HG03108 (cell line): ENCODE data around the gene FAM217A.
"Not testable (repeated sequence)": the region's sequence is repeated elsewhere in the genome, so short reads cannot be mapped to it uniquely, and the experiment has no call there.

ENCODE experiments used
- ATAC-seq: cut with Tn5 transposase; IDR thresholded peaks from one replicate; pipeline ENCODE4 v1.9.1; 2021; ENCODE audit warnings: moderate library complexity; ENCODE audit not compliant: unreplicated experiment

FAM217A gene

DNA sequence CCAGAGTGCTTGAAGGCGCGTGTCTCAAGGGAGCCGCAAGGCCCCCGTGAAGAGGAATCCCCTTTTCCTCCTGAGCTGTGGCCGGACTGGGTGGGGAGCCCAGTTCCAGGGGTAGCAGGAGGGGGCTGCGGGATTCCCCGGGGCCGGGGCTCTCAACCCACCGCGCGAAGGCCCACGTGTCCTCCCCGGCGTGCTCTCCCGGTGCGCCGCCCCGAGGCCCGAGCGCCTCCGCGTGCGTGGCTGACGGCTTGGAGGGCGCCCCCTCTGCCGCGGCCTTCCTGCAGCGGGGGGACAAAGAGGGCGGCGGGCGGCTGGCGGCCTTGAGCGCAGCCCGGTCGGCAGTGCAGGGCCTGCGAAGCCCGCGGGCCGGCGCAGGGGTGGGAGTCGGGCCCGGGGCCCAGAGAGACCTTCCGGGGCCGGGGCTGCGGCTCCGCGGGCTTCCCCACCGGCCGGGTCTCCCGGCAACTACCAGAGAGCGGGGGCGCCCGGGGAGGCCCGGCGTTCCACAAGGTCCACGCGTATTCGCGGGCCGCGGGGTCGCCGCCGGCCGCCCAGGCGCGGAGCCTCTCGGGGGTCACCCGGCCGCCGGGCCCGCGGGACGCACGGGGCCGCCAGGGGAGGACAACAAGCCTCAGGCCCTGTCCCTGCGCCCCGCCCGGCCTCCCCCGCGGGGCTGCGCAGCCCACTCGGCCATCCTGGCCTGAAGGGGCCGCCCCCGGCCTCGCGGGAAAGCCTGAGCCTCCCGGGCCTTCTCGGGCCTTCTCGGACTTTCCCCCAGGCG, at the start of gene FAM217A:
Gene FAM217A, minus strand, starts transcription at position 447 of the 781 bp plus-strand sequence. CDS start 1,723 bp downstream, outside the sequence.
- ATAC-seq, result no peak

- no peak for ATAC-seq
Observed at GRCh38 chr6:4128072-4128471, 49.1 kb upstream of the FAM217A start.

GRCh38 chr6:4125933-4126864, 47.3 kb upstream of the FAM217A start:
- no peak for ATAC-seq

DNA sequence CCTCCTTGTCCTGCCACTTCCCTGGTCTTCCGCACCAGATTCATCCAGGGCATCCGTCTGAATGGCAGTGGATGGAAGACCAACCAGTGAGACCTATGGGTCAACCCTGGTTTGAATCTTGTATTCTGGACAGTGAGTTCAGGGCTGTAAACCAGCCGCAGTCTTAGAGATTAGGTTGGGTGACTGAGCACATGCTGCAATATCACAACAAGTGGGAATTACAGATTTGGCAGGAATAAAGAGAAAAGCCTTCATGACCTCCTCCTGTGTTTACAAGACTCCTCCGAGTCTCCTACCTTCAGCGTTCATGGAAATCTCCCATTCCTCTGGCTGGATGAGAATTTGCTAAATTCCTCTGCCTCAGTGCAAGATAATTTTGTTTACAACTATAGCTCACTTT, 46.6 kb upstream of the FAM217A start:
- no peak for ATAC-seq

DNA sequence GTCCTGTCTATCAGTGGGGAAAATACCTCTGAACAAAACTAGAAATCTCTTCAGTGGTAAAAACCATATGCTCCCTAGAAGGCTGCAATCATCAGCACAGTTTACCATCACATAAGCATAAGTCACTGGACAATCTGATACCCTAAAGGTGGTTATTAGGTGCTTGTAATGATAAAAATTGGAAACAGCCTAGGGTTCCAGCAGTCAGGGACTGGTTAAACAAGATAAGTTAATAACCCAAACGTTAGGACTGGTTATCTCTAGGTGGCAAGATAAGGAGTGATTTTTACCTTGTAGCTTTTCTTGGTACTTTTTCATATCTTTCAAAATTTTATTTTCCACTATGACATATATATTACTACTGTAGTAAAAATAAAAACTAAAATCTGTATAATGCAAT, 45.4 kb upstream of the FAM217A start:
- no peak for ATAC-seq

DNA sequence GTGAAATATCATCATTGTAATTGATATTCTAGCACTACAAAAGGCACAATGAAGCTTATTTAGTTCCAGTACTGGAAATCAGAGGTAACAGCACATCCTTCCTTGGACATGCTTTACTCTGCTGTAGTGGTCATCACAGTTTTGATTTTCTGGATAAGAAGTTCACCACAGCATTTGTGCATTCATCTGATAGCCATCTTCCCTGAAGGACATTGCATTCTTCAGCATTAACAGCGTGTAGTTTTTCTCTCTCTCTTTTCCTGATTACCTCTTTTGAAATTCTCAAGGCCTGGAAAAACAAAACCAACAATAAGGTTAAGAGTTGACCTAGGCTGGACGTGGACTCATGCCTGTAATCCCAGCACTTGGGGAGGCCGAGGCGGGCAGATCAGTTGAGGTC, 36.8 kb upstream of the FAM217A start:
- no peak for ATAC-seq

DNA sequence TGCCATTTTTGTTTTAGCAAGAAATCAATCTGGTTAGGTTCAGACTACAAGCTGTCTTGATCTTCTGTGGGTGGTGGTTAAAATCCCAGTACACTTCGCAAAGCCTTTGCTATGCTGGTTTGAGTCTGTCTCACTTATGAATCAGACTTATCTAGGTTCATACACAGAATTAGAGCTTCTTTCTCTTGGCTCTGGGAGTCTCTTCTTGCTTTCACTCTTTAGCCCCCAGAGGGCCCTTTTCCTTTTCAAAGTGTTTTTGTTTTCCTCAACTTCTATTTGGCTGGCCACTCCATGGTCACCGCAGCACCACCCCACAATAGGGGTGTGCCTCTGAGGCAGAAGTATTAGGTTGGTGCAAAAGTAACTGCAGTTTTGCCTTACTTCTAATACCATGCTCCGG, 35.2 kb upstream of the FAM217A start:
- no peak for ATAC-seq

GRCh38 chr6:4113649-4114048, 34.7 kb upstream of the FAM217A start:
- no peak for ATAC-seq

GRCh38 chr6:4112366-4112765, 33.4 kb upstream of the FAM217A start:
- ATAC-seq, result no peak

DNA sequence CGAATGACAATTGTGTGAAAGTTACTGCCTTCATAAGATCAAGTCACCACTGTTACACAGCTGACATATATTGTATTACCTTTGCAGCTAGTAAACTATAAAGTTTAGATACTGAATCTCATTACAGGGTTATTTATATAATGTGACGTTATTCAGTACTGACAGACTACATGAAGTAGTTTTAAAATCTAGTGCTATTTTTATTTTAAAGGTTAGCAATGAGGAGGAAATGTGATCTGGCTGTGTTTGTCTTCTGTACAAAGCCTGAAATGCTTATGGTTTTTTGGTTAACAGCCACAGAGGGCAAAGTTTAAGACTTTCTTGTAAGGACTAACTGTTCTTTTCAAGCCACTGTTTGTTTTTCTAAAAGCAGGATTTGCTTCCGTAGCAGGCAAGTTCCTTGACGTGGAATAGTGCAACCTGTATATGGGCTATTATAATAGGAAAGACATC, 30.5 kb upstream of the FAM217A start:
- ATAC-seq, result not testable (repeated sequence)

- ATAC-seq, result no peak
Observed at GRCh38 chr6:4108561-4109093, 29.7 kb upstream of the FAM217A start.

DNA sequence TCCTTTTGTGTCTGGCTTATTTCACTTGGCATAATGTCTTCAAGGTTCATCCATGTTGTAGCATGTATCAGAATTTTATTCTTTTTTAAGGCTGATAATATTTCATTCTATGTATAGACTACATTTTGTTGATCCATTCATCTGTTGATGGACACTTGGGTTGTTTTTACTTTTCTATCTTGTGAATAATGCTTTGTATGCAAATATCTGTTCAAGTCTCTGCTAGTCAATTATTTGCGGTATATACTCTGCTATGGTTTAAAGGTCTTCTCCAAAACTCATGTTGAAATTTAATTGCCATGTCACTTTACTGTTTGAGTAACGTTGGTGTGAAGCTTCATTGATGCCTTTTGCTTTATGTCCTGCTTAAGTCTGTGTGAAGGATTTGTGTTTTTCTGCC, 28.9 kb upstream of the FAM217A start:
- ATAC-seq, result no peak

DNA sequence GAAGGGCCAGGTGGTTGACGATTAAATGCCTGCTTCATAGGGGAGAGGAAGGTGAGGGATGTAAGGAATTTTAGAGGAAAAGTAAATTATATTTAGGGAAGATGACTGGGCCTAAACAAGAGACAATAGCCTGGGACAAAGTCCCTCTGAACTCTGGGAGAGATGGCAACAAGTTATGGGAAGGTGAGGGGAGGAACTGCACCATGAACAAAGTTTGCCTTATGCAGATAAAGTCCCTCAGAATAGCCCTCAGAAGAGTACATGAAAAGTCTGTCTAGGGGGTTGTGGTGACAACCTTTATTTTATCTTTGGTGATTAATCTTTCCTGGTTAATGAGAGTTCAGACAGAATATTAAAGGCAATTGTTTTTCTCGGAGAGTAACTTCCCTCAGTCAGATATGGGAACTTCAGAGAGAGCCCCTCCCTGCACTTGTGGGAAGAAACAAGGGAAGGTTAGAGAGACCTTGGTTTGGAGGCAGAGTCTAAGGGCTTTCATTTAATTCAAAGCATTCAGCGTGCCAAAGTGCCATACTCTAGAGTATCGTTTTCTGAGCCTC, 27.1 kb upstream of the FAM217A start:
- ATAC-seq, result no peak

DNA sequence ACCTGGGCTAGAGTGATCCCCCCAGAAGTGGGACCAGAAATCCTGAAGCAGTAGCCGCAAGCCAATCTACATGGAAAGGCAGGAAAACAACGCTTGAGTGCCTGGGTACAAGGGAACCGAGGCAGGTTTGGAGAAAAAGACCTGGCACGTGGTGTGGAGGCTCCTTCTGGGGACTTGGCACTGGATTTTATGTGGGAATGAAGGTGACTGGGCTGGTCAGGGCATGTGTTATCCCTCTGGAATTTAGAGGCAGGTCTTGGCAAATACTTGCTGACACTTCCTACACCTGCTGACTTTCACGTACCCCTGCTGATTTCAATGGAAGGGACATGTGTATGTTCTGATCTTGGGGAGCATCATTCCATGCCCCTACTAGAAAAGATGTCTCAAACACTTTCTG, 25.0 kb upstream of the FAM217A start:
- no peak for ATAC-seq

GRCh38 chr6:4102687-4103244, 23.8 kb upstream of the FAM217A start:
- no peak for ATAC-seq

GRCh38 chr6:4101298-4101697, 22.4 kb upstream of the FAM217A start:
- no peak for ATAC-seq

GRCh38 chr6:4100655-4101054, 21.7 kb upstream of the FAM217A start:
- ATAC-seq, result no peak

GRCh38 chr6:4093288-4093687, 14.4 kb upstream of the FAM217A start:
- ATAC-seq, result no peak

GRCh38 chr6:4091941-4092340, 13.0 kb upstream of the FAM217A start:
- ATAC-seq, result no peak

DNA sequence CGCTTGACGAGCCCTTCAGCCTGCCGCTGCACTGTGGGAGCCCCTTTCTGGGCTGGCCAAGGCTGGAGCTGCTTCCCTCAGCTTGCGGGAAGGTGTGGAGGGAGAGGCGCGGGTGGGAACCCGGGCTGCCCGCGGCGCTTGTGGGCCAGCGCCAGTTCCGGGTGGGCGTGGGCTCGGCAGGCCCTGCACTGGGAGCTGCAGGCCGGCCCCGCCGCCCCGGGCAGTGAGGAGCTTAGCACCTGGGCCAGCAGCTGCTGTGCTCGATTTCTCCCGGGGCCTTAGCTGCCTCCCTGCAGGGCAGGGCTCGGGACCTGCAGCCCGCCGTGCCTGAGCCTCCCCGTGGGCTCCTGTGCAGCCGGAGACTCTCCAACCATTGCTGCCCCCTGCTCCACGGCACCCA, 11.1 kb upstream of the FAM217A start:
- not testable (repeated sequence) for ATAC-seq

DNA sequence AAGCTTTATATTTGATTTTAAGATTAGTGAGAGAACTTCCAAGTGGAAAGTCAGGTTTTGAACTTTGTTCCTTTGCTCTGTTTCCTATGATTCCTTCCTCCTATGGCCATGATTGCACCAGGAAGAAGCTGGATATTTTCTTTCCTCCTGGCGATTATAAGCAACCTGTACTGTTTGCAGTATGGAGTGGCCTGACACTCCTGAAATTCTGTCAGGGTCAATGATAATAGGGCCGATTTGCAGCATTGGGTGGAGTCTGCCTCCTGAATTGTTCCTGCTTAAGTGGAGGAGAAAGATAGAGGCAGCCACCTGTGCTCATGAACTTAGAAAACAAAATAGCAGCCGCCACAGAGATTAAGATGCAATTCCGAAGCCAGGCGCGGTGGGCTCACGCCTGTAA, 9.8 kb upstream of the FAM217A start:
- no peak for ATAC-seq
